ENCODE measurements around the gene MEGF11. TPM values are rescaled to one million over a fixed set of nuclear protein-coding genes. Genes with fewer than 3 reads are reported as not detected.
A peak's percentile ranks its signal among the peaks of the same experiment; 100 is the strongest.

Gene MEGF11
- total and polyA plus RNA-seq, 4 donors = 0.16 to 1.5 (median 0.50) TPM

- ATAC-seq (ENCODE audit: insufficient read depth, low FRiP score) = no peak
- H3K4me3 ChIP-seq = no peak overlapping the region
- H3K9ac ChIP-seq (ENCODE audit: insufficient read depth in 1 of 2, low read length in 2 of 2) = no peak overlapping the region
- peaks cover 0 to 7% (median 0%) of the 10 kb centered on the region in 3 donors for H3K27me3 ChIP-seq (ENCODE audit: control insufficient read depth in 3 of 3, insufficient read depth in 3 of 3, low read length in 2 of 3)
- H3K36me3 ChIP-seq (ENCODE audit: control insufficient read depth in 4 of 4, insufficient read depth in 4 of 4, low read length in 4 of 4) = no peaks in the 10 kb centered on the region
- DNase-seq = no peak
- 57% methylated on average over 3 of the region's 3 CpGs for WGBS, 2 donors
- H3K9me3 ChIP-seq (ENCODE audit: control insufficient read depth in 4 of 4, insufficient read depth in 3 of 4, low read length in 3 of 4) = no peaks in the 10 kb centered on the region
- no peak for TF ChIP-seq CTCF (IDR thresholded peaks at IDR 0.05; ENCODE audit: control extremely low read depth, extremely low read depth)
- H3K27ac ChIP-seq (ENCODE audit: low read depth in 1 of 2, low read length in 1 of 2) = no peak overlapping the region
- peaks cover 0 to 14% (median 0%) of the 10 kb centered on the region in 5 donors for H3K4me1 ChIP-seq (ENCODE audit: control insufficient read depth in 5 of 5, insufficient read depth in 5 of 5, low read length in 5 of 5)
These were observed 123.0 kb downstream of the MEGF11 start for GRCh38 chr15:66130496-66131034.

- H3K27me3 ChIP-seq (ENCODE audit: control insufficient read depth in 3 of 3, insufficient read depth in 3 of 3, low read length in 2 of 3) = peaks cover 0 to 7% (median 0%) of the 10 kb centered on the region in 3 donors
- H3K4me1 ChIP-seq (ENCODE audit: control insufficient read depth in 5 of 5, insufficient read depth in 5 of 5, low read length in 5 of 5) = peaks cover 0 to 14% (median 0%) of the 10 kb centered on the region in 5 donors
- 51 to 66% methylated on average over 7 of the region's 7 CpGs for WGBS, 2 donors
- DNase-seq (peak in 2 of 3 donors; percentile 44 to 69), ATAC-seq (ENCODE audit: insufficient read depth, low FRiP score) (no peak)
- no peak overlapping the region for H3K9ac ChIP-seq (ENCODE audit: insufficient read depth in 1 of 2, low read length in 2 of 2)
- no peaks in the 10 kb centered on the region for H3K9me3 ChIP-seq (ENCODE audit: control insufficient read depth in 4 of 4, insufficient read depth in 3 of 4, low read length in 3 of 4)
- no peak for TF ChIP-seq CTCF (IDR thresholded peaks at IDR 0.05; ENCODE audit: control extremely low read depth, extremely low read depth)
- H3K27ac ChIP-seq (ENCODE audit: low read depth in 1 of 2, low read length in 1 of 2) = no peak overlapping the region
- H3K4me3 ChIP-seq = no peak overlapping the region
- no peaks in the 10 kb centered on the region for H3K36me3 ChIP-seq (ENCODE audit: control insufficient read depth in 4 of 4, insufficient read depth in 4 of 4, low read length in 4 of 4)
These were observed 124.0 kb downstream of the MEGF11 start for GRCh38 chr15:66129586-66129985.

GRCh38 chr15:66128116-66128680, 125.4 kb downstream of the MEGF11 start:
- H3K27me3 ChIP-seq (ENCODE audit: control insufficient read depth in 3 of 3, insufficient read depth in 3 of 3, low read length in 2 of 3) = peaks cover 0 to 7% (median 0%) of the 10 kb centered on the region in 3 donors
- peaks cover 0 to 10% (median 0%) of the 10 kb centered on the region in 5 donors for H3K4me1 ChIP-seq (ENCODE audit: control insufficient read depth in 5 of 5, insufficient read depth in 5 of 5, low read length in 5 of 5)
- H3K9me3 ChIP-seq (ENCODE audit: control insufficient read depth in 4 of 4, insufficient read depth in 3 of 4, low read length in 3 of 4) = no peaks in the 10 kb centered on the region
- no peak overlapping the region for H3K9ac ChIP-seq (ENCODE audit: insufficient read depth in 1 of 2, low read length in 2 of 2)
- DNase-seq (no peak), ATAC-seq (ENCODE audit: insufficient read depth, low FRiP score) (no peak)
- H3K4me3 ChIP-seq = no peak overlapping the region
- no peak overlapping the region for H3K27ac ChIP-seq (ENCODE audit: low read depth in 1 of 2, low read length in 1 of 2)
- no peaks in the 10 kb centered on the region for H3K36me3 ChIP-seq (ENCODE audit: control insufficient read depth in 4 of 4, insufficient read depth in 4 of 4, low read length in 4 of 4)
- no peak for TF ChIP-seq CTCF (IDR thresholded peaks at IDR 0.05; ENCODE audit: control extremely low read depth, extremely low read depth)
- WGBS, 2 donors = 79 to 81% methylated on average over 8 of the region's 8 CpGs
